Measurements from ENCODE around the gene ATG7. TPM values are rescaled to one million over a fixed set of nuclear protein-coding genes. Genes with fewer than 3 reads are reported as not detected.

ATG7 gene
- total RNA-seq, 1 experiment from 2014 or later = 56.1 TPM

DNA sequence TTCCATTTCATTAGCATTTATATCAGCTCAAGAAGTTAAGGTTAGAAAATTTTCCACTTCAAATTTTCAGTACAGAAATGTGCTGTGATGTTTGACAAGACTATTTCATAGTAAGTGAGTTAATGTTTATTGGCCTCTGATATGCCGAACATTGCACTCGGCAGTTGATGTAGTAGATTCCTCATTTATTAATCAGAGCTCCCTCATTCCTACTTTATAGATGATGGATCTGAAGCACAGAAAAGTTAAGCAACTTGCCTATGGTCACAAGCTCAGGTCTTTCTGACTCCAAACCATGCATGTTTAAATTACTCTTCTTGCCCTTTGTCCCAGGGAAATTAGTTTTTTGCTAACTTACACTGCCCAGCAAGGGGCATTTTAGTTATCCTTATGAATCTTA, 92.0 kb downstream of the ATG7 start:
- no TSS peak for BruUV-seq (replicated peaks)
- CTCF ChIA-PET = no interaction called here

DNA sequence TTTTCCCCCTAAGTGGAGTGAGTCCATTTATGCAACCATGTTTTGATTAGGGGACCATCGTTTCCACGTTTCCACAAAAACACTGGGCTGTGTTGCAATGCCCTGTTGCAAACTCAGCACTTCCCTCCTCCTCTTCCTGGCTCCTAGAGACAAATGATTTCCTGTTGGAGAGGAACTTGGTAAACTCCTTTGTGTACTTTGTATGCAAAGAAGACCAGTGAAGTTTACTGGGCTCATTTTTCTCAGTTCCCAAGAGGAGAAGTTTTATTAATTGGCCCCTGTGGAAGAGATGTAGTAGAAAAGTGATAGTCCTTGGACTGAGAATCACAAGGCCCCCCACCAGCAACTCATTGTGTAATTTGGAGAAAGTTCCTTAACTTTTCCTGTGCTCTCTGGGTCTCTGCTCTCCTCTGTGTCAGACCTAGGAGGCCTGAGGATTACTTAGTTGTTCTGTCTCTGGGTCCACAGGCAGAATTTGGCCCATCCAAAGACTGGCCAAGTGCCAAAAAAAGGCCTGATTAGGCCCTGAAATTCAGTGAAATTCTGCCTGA, 95.0 kb downstream of the ATG7 start:
- H4K20me1 ChIP-seq (ENCODE audit: insufficient read depth) = no peaks in the 10 kb centered on the region
- no peaks in the 10 kb centered on the region for H3F3A ChIP-seq (ENCODE audit: insufficient read depth, low read depth)
- H3K36me3 ChIP-seq (ENCODE audit: low read depth) = peaks cover 19% of the 10 kb centered on the region
- no peaks in the 10 kb centered on the region for H3K9me2 ChIP-seq (ENCODE audit: insufficient read depth)
- no peak for DNase-seq
- ChIA-PET CTCF (interaction anchor here (0.6 kb wide), 1 partner anchor 507 kb away, joined by 4 read pairs; no protein-coding TSS in a partner anchor), POLR2A (ENCODE audit: unreplicated experiment) (interaction anchor here (0.9 kb wide), 1 partner anchor 923 kb away, joined by 5 read pairs; no protein-coding TSS in a partner anchor)
- intact Hi-C loops (cut with micrococcal nuclease; ENCODE audit: unreplicated experiment) = no loop called here
- no peaks in the 10 kb centered on the region for H3K27me3 ChIP-seq (ENCODE audit: insufficient read depth, low read depth)
- TF ChIP-seq, protein P1, sequence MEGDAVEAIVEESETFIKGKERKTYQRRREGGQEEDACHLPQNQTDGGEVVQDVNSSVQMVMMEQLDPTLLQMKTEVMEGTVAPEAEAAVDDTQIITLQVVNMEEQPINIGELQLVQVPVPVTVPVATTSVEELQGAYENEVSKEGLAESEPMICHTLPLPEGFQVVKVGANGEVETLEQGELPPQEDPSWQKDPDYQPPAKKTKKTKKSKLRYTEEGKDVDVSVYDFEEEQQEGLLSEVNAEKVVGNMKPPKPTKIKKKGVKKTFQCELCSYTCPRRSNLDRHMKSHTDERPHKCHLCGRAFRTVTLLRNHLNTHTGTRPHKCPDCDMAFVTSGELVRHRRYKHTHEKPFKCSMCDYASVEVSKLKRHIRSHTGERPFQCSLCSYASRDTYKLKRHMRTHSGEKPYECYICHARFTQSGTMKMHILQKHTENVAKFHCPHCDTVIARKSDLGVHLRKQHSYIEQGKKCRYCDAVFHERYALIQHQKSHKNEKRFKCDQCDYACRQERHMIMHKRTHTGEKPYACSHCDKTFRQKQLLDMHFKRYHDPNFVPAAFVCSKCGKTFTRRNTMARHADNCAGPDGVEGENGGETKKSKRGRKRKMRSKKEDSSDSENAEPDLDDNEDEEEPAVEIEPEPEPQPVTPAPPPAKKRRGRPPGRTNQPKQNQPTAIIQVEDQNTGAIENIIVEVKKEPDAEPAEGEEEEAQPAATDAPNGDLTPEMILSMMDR (conservative IDR thresholded peaks at IDR 0.05) = no peak
- no peak for TF ChIP-seq EZH2 (IDR thresholded peaks at IDR 0.05; ENCODE audit: low read depth)
- no peaks in the 10 kb centered on the region for H3K4me1 ChIP-seq (replicated peaks; ENCODE audit: insufficient read depth)
- BruUV-seq (replicated peaks) = no TSS peak
- no peaks in the 10 kb centered on the region; the same call in 1 of the 2 replicates for H3K79me2 ChIP-seq (ENCODE audit: low read depth)
- no peaks in the 10 kb centered on the region for H3K9me3 ChIP-seq (ENCODE audit: insufficient read depth, low read depth)
- H3K27ac ChIP-seq = no peak overlapping the region
- no peak overlapping the region for H2AFZ ChIP-seq
- H3K4me3 ChIP-seq = no peak overlapping the region
- no peak overlapping the region for H3K4me2 ChIP-seq

More for the DNA sequence above, 92.0 kb downstream of the ATG7 start:
- Histone ChIP-seq H3F3A (ENCODE audit: insufficient read depth, low read depth) (no peaks in the 10 kb centered on the region), H3K27me3 (ENCODE audit: insufficient read depth, low read depth) (no peaks in the 10 kb centered on the region), H3K79me2 (ENCODE audit: low read depth) (no peaks in the 10 kb centered on the region; the same call in 1 of the 2 replicates), H4K20me1 (ENCODE audit: insufficient read depth) (no peaks in the 10 kb centered on the region), H3K27ac (no peak overlapping the region; the same call in 1 of the 2 replicates), H3K36me3 (ENCODE audit: low read depth) (peaks cover 45% of the 10 kb centered on the region), H3K9me2 (ENCODE audit: insufficient read depth) (no peaks in the 10 kb centered on the region), H2AFZ (no peak overlapping the region), H3K4me1 (replicated peaks; ENCODE audit: insufficient read depth) (no peaks in the 10 kb centered on the region), H3K4me2 (no peak overlapping the region), H3K9me3 (ENCODE audit: insufficient read depth, low read depth) (no peaks in the 10 kb centered on the region), H3K4me3 (no peak overlapping the region)
- DNase-seq = no peak
- intact Hi-C loops (cut with micrococcal nuclease; ENCODE audit: unreplicated experiment) = no loop called here
- TF ChIP-seq, protein P1 (conservative IDR thresholded peaks at IDR 0.05) = no peak
- no peak for TF ChIP-seq EZH2 (IDR thresholded peaks at IDR 0.05; ENCODE audit: low read depth)
- POLR2A ChIA-PET (ENCODE audit: unreplicated experiment) = no interaction called here

DNA sequence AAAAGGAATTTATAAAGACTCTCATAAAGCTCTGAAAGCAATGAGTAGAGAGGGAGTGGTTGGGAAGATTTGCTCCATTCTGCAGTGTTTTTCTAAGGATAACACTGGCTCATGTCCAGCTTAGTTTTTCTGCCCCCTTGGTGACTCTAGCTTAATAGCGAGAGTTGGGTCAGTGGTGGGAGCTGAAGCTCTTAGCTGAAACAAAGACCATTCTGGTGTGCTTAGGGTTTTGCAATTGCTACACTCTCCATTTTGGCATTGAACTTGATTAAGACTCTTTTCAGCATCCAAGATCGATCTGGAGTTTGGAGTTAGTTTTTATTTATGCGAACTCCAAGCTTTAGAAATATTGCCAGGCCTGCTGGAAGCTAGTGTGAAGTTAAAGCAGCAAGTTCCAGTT, 98.0 kb downstream of the ATG7 start:
- H4K20me1 ChIP-seq (ENCODE audit: insufficient read depth) = no peaks in the 10 kb centered on the region
- no peak overlapping the region for H3K4me2 ChIP-seq
- ChIA-PET CTCF (no interaction called here), POLR2A (ENCODE audit: unreplicated experiment) (no interaction called here)
- no peak overlapping the region for H3K27ac ChIP-seq
- H3K36me3 ChIP-seq (ENCODE audit: low read depth) = peaks cover 14% of the 10 kb centered on the region; the same call in 1 of the 2 replicates
- H3K9me3 ChIP-seq (ENCODE audit: insufficient read depth, low read depth) = no peaks in the 10 kb centered on the region
- no peak overlapping the region for H2AFZ ChIP-seq
- intact Hi-C loops (cut with micrococcal nuclease; ENCODE audit: unreplicated experiment) = loop anchor here (10.0 kb wide), 1 partner anchor 465 kb away; no protein-coding TSS in a partner anchor
- TF ChIP-seq EZH2 (IDR thresholded peaks at IDR 0.05; ENCODE audit: low read depth) = no peak
- TF ChIP-seq, protein P1 (conservative IDR thresholded peaks at IDR 0.05) = no peak
- H3K4me1 ChIP-seq (replicated peaks; ENCODE audit: insufficient read depth) = no peaks in the 10 kb centered on the region
- H3F3A ChIP-seq (ENCODE audit: insufficient read depth, low read depth) = no peaks in the 10 kb centered on the region
- BruUV-seq (replicated peaks) = no TSS peak
- no peak for DNase-seq
- no peaks in the 10 kb centered on the region for H3K27me3 ChIP-seq (ENCODE audit: insufficient read depth, low read depth)
- no peaks in the 10 kb centered on the region for H3K9me2 ChIP-seq (ENCODE audit: insufficient read depth)
- H3K79me2 ChIP-seq (ENCODE audit: low read depth) = no peaks in the 10 kb centered on the region
- H3K4me3 ChIP-seq = no peak overlapping the region

Measured in PC-9 (cell line).